ENCODE results near the gene ANKRD62.

The ANKRD62 gene

GRCh38 chr18:12086677-12087470, 6.8 kb upstream of the ANKRD62 start:
- Histone ChIP-seq H3K9ac (ENCODE audit: low read length) (no peak overlapping the region), H3K27me3 (ENCODE audit: control insufficient read depth in 1 of 2, insufficient read depth in 2 of 2, low read length in 2 of 2) (no peaks in the 10 kb centered on the region), H3K36me3 (ENCODE audit: insufficient read depth, low read length) (no peaks in the 10 kb centered on the region), H3K27ac (ENCODE audit: low read depth, low read length) (no peak overlapping the region), H3K4me3 (ENCODE audit: low read depth in 1 of 2, low read length in 2 of 2) (no peak overlapping the region), H3K9me3 (ENCODE audit: low read length) (no peaks in the 10 kb centered on the region), H3K4me1 (ENCODE audit: insufficient read depth, low read length) (no peaks in the 10 kb centered on the region)

- Histone ChIP-seq H3K9ac (ENCODE audit: low read length) (no peak overlapping the region), H3K27ac (ENCODE audit: low read depth, low read length) (no peak overlapping the region), H3K27me3 (ENCODE audit: control insufficient read depth in 1 of 2, insufficient read depth in 2 of 2, low read length in 2 of 2) (no peaks in the 10 kb centered on the region), H3K4me1 (ENCODE audit: insufficient read depth, low read length) (no peaks in the 10 kb centered on the region), H3K36me3 (ENCODE audit: insufficient read depth, low read length) (no peaks in the 10 kb centered on the region), H3K4me3 (ENCODE audit: low read depth in 1 of 2, low read length in 2 of 2) (no peak overlapping the region), H3K9me3 (ENCODE audit: low read length) (no peaks in the 10 kb centered on the region)
Measured at GRCh38 chr18:12087471-12088025, 6.1 kb upstream of the ANKRD62 start.

- Histone ChIP-seq H3K9me3 (ENCODE audit: low read length) (no peaks in the 10 kb centered on the region), H3K36me3 (ENCODE audit: insufficient read depth, low read length) (no peaks in the 10 kb centered on the region), H3K9ac (ENCODE audit: low read length) (no peak overlapping the region), H3K27ac (ENCODE audit: low read depth, low read length) (no peak overlapping the region), H3K27me3 (ENCODE audit: control insufficient read depth in 1 of 2, insufficient read depth in 2 of 2, low read length in 2 of 2) (no peaks in the 10 kb centered on the region), H3K4me3 (ENCODE audit: low read depth in 1 of 2, low read length in 2 of 2) (no peak overlapping the region), H3K4me1 (ENCODE audit: insufficient read depth, low read length) (no peaks in the 10 kb centered on the region)
Measured at GRCh38 chr18:12088096-12088495, 5.5 kb upstream of the ANKRD62 start.

- H3K9ac ChIP-seq (ENCODE audit: low read length), result no peak overlapping the region
- H3K27ac ChIP-seq (ENCODE audit: low read depth, low read length), result no peak overlapping the region
- H3K4me3 ChIP-seq (ENCODE audit: low read depth in 1 of 2, low read length in 2 of 2), result no peak overlapping the region
- H3K36me3 ChIP-seq (ENCODE audit: insufficient read depth, low read length), result no peaks in the 10 kb centered on the region
- H3K4me1 ChIP-seq (ENCODE audit: insufficient read depth, low read length), result no peaks in the 10 kb centered on the region
- H3K27me3 ChIP-seq (ENCODE audit: control insufficient read depth in 1 of 2, insufficient read depth in 2 of 2, low read length in 2 of 2), result no peaks in the 10 kb centered on the region
- no peaks in the 10 kb centered on the region for H3K9me3 ChIP-seq (ENCODE audit: low read length)
Measured at GRCh38 chr18:12088731-12089375, 4.8 kb upstream of the ANKRD62 start.

- Histone ChIP-seq H3K4me3 (ENCODE audit: low read depth in 1 of 2, low read length in 2 of 2) (no peak overlapping the region), H3K9me3 (ENCODE audit: low read length) (no peaks in the 10 kb centered on the region), H3K36me3 (ENCODE audit: insufficient read depth, low read length) (no peaks in the 10 kb centered on the region), H3K4me1 (ENCODE audit: insufficient read depth, low read length) (no peaks in the 10 kb centered on the region), H3K27me3 (ENCODE audit: control insufficient read depth in 1 of 2, insufficient read depth in 2 of 2, low read length in 2 of 2) (no peaks in the 10 kb centered on the region), H3K27ac (ENCODE audit: low read depth, low read length) (no peak overlapping the region), H3K9ac (ENCODE audit: low read length) (no peak overlapping the region)
Measured at GRCh38 chr18:12091538-12092141, 2.0 kb upstream of the ANKRD62 start.

- no peaks in the 10 kb centered on the region for H3K9me3 ChIP-seq (ENCODE audit: low read length)
- no peak overlapping the region for H3K27ac ChIP-seq (ENCODE audit: low read depth, low read length)
- H3K9ac ChIP-seq (ENCODE audit: low read length), result no peak overlapping the region
- H3K27me3 ChIP-seq (ENCODE audit: control insufficient read depth in 1 of 2, insufficient read depth in 2 of 2, low read length in 2 of 2), result no peaks in the 10 kb centered on the region
- H3K4me3 ChIP-seq (ENCODE audit: low read depth in 1 of 2, low read length in 2 of 2), result no peak overlapping the region
- no peaks in the 10 kb centered on the region for H3K4me1 ChIP-seq (ENCODE audit: insufficient read depth, low read length)
- no peaks in the 10 kb centered on the region for H3K36me3 ChIP-seq (ENCODE audit: insufficient read depth, low read length)
Measured at GRCh38 chr18:12092398-12093229, 1.0 kb upstream of the ANKRD62 start.

- no peaks in the 10 kb centered on the region for H3K36me3 ChIP-seq (ENCODE audit: insufficient read depth, low read length)
- H3K27ac ChIP-seq (ENCODE audit: low read depth, low read length), result no peak overlapping the region
- H3K9me3 ChIP-seq (ENCODE audit: low read length), result no peaks in the 10 kb centered on the region
- no peak overlapping the region for H3K9ac ChIP-seq (ENCODE audit: low read length)
- H3K4me1 ChIP-seq (ENCODE audit: insufficient read depth, low read length), result no peaks in the 10 kb centered on the region
- no peak overlapping the region for H3K4me3 ChIP-seq (ENCODE audit: low read depth in 1 of 2, low read length in 2 of 2)
- no peaks in the 10 kb centered on the region for H3K27me3 ChIP-seq (ENCODE audit: control insufficient read depth in 1 of 2, insufficient read depth in 2 of 2, low read length in 2 of 2)
Measured at GRCh38 chr18:12098374-12098773, 4.7 kb downstream of the ANKRD62 start.

- H3K9ac ChIP-seq (ENCODE audit: low read length), result no peak overlapping the region
Measured at GRCh38 chr18:12099160-12099559, 5.5 kb downstream of the ANKRD62 start.

GRCh38 chr18:12101266-12101665, 7.6 kb downstream of the ANKRD62 start:
- H3K4me3 ChIP-seq (ENCODE audit: low read depth in 1 of 2, low read length in 2 of 2), result no peak overlapping the region
- no peaks in the 10 kb centered on the region for H3K27me3 ChIP-seq (ENCODE audit: control insufficient read depth in 1 of 2, insufficient read depth in 2 of 2, low read length in 2 of 2)
- no peak overlapping the region for H3K27ac ChIP-seq (ENCODE audit: low read depth, low read length)

More at GRCh38 chr18:12099160-12099559, 5.5 kb downstream of the ANKRD62 start:
- H3K27ac ChIP-seq (ENCODE audit: low read depth, low read length), result no peak overlapping the region
- no peaks in the 10 kb centered on the region for H3K36me3 ChIP-seq (ENCODE audit: insufficient read depth, low read length)
- no peaks in the 10 kb centered on the region for H3K9me3 ChIP-seq (ENCODE audit: low read length)
- no peaks in the 10 kb centered on the region for H3K27me3 ChIP-seq (ENCODE audit: control insufficient read depth in 1 of 2, insufficient read depth in 2 of 2, low read length in 2 of 2)
- H3K4me3 ChIP-seq (ENCODE audit: low read depth in 1 of 2, low read length in 2 of 2), result no peak overlapping the region
- H3K4me1 ChIP-seq (ENCODE audit: insufficient read depth, low read length), result no peaks in the 10 kb centered on the region

GRCh38 chr18:12102136-12102842, 8.6 kb downstream of the ANKRD62 start:
- no peaks in the 10 kb centered on the region for H3K9me3 ChIP-seq (ENCODE audit: low read length)
- H3K27me3 ChIP-seq (ENCODE audit: control insufficient read depth in 1 of 2, insufficient read depth in 2 of 2, low read length in 2 of 2), result no peaks in the 10 kb centered on the region
- no peak overlapping the region for H3K4me3 ChIP-seq (ENCODE audit: low read depth in 1 of 2, low read length in 2 of 2)
- H3K9ac ChIP-seq (ENCODE audit: low read length), result no peak overlapping the region
- no peaks in the 10 kb centered on the region for H3K4me1 ChIP-seq (ENCODE audit: insufficient read depth, low read length)
- no peaks in the 10 kb centered on the region for H3K36me3 ChIP-seq (ENCODE audit: insufficient read depth, low read length)
- no peak overlapping the region for H3K27ac ChIP-seq (ENCODE audit: low read depth, low read length)

More at GRCh38 chr18:12101266-12101665, 7.6 kb downstream of the ANKRD62 start:
- no peaks in the 10 kb centered on the region for H3K9me3 ChIP-seq (ENCODE audit: low read length)
- no peak overlapping the region for H3K9ac ChIP-seq (ENCODE audit: low read length)
- H3K4me1 ChIP-seq (ENCODE audit: insufficient read depth, low read length), result no peaks in the 10 kb centered on the region
- H3K36me3 ChIP-seq (ENCODE audit: insufficient read depth, low read length), result no peaks in the 10 kb centered on the region

Measured in muscle layer of colon (tissue), 2 donors.